T-helper 9 cell (primary cell): Measurements from ENCODE around the gene WFS1.

Experiments
- DNase-seq: peaks from one replicate; pipeline ENCODE4 v3.0.0-alpha.2; 2020

Gene WFS1

DNA sequence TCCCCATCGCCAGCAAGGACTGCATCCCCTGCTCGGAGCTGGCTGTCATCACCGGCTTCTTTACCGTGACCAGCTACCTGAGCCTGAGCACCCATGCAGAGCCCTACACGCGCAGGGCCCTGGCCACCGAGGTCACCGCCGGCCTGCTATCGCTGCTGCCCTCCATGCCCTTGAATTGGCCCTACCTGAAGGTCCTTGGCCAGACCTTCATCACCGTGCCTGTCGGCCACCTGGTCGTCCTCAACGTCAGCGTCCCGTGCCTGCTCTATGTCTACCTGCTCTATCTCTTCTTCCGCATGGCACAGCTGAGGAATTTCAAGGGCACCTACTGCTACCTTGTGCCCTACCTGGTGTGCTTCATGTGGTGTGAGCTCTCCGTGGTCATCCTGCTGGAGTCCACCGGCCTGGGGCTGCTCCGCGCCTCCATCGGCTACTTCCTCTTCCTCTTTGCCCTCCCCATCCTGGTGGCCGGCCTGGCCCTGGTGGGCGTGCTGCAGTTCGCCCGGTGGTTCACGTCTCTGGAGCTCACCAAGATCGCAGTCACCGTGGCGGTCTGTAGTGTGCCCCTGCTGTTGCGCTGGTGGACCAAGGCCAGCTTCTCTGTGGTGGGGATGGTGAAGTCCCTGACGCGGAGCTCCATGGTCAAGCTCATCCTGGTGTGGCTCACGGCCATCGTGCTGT, 31.5 kb downstream of the WFS1 start:
- DNase-seq: no peak

DNA sequence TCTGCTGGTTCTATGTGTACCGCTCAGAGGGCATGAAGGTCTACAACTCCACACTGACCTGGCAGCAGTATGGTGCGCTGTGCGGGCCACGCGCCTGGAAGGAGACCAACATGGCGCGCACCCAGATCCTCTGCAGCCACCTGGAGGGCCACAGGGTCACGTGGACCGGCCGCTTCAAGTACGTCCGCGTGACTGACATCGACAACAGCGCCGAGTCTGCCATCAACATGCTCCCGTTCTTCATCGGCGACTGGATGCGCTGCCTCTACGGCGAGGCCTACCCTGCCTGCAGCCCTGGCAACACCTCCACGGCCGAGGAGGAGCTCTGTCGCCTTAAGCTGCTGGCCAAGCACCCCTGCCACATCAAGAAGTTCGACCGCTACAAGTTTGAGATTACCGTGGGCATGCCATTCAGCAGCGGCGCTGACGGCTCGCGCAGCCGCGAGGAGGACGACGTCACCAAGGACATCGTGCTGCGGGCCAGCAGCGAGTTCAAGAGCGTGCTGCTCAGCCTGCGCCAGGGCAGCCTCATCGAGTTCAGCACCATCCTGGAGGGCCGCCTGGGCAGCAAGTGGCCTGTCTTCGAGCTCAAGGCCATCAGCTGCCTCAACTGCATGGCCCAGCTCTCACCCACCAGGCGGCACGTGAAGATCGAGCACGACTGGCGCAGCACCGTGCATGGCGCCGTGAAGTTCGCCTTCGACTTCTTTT, 32.2 kb downstream of the WFS1 start:
- no peak for DNase-seq

DNA sequence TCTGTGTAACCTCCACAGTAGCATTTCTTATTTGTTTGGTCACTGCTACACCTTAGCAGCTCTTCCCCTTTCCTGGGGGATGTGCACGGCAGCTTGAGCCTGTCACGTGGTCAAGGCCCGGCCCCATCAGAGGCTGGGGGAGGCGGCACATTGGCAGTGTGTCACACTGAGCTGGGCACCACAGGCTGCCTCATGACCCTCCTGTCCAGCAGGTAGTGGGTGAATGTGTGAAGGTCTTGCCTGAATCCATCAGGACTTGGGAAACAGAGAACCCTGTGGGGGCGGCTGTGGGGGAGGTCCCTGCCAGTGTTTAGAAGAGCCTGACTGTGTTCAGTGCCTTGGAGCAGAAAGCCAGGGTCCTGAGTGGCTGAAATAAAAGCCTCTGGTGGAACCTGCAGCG, 33.2 kb downstream of the WFS1 start:
- no peak for DNase-seq

DNA sequence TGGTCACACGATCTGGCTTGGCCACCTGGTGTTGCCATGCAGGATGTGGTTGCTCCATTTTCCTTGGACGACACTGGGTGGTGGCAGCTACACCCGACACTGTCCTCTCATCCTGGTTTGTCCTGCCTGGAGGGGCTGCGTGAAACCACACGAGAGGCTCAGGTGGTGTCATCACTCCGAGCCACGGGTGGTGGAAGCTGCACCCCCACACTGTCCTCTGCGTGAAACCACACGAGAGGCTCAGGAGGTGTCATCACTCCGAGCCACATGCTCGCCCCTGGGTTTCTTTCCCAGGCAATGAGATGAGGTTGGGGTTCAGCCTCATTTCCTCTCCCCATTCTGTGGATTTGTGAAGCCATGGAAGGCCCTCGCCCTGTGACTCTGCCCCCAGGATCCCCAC, 34.3 kb downstream of the WFS1 start:
- no peak for DNase-seq

DNA sequence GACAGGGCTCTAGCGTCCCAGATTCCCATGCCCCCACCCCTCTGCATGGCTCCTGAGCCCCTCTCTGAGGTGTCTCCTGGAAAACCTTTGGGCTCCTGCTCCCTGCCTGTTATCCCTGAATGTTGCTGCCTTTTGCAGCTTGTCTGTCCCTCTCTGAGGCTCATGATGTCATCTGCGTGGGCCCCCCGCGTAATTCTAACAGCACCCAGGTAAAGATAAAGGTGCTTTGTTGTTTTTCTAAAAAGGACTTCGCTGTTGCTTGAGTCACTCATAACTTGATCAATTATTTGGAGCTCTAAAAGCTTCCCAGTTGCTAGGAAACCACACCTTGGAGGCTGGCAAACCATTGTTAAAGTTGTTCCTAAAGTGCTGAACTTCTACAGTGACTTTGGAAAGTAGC, 36.6 kb downstream of the WFS1 start:
- no peak for DNase-seq

DNA sequence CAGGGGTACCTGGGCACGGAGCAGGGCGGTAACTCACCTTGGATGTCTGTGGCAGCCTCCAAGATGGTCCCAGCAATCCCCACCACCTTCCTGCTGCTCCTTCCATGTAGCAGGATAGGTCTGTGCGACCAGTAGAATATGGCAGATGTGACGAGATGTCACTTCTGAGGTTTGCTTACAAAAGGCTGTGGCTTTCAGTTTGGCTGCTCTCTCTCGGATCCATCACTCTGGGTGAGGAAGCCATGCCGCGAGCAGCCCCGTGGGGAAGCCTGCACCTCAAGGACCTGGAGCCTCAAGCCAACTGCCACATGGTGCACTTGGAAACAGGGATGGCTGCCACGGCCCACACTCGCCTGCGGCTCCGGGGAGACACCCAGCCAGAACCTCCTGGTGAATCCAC, 37.6 kb downstream of the WFS1 start:
- DNase-seq: no peak

DNA sequence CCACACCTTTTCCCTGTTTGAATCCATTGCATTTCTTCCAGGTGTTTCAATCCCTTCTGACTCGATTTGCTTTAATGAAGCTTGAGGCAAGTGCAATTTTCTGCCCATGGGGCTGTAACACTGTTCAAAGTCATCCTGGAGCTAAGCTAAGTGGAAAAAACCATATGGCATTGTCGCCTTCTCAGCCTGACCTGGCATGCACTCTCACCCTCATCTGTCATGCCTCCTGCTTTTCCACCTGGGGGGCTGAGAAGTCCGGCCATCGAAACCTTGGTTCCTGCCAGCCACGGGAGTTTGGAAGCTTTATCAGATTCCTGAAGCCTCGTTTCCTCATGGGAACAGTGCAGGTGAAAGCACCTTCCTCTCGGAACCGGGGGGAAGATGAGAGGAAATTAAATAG, 38.2 kb downstream of the WFS1 start:
- no peak for DNase-seq

DNA sequence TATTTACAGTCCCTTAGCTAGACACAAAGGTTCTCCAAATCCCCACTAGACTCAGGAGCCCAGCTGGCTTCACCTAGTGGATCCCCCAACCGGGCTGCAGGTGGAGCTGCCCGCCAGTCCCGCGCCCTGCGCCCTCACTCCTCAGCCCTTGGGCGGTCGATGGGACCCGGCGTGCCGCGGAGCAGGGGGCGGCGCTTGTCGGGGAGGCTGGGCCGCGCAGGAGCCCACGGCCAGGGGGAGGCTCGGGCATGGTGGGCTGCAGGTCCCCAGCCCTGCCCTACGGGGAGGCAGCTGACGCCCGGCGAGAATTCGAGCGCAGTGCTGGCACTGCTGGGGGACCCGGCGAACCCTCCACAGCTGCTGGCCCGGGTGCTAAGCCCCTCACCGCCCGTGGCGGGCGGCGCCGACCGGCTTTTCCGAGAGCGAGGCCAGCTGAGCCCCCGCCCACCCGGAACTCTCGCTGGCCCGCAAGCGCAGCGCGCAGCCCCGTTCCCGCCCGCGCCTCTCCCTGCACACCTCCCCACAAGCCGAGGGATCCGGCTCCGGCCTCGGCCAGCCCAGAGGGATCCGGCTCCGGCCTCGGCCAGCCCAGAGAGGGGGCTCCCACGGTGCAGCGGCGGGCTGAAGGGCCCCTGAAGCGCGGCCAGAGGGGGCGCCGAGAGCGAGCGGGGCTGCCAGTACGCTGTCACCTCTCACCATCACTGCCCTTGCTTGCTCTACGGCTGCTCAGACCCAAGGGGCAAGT, 39.4 kb downstream of the WFS1 start:
- DNase-seq: no peak

DNA sequence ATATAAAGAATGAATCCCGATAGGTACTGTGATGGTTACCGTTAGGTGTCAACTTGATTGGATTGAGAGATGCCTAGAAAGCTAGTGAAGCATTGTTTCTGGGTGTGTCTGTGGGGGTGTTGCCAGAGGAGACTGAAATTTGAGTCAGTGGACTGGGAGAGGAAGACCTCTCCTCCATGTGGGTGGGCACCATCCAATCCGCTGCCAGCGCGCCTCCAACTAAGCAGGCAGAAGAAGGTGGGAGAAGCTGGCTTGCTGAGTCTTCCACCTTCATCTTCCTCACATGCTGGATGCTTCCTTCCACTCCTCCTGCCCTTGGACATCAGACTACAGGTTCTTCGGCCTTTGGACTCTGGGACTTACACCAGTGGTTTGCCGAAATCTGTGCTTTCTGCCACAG, 40.1 kb downstream of the WFS1 start:
- DNase-seq: no peak

DNA sequence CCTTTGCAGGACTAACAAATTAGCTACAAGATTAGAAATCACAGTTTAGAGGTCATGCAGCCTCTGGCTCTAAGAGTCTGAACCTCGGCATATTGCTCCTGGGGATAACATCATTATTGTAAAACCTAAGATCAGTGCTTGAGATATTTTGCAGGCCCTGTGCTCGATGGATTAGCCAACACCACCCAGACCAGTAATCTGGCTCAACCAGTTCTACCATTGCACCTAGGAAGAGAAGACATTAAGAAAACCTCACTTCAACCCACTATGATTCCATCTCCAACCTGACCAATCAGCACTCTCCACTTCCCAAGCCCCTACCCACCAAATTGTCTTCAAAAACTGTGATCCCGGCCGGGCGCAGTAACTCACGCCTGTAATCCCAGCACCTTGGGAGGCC, 43.6 kb downstream of the WFS1 start:
- DNase-seq: no peak

DNA sequence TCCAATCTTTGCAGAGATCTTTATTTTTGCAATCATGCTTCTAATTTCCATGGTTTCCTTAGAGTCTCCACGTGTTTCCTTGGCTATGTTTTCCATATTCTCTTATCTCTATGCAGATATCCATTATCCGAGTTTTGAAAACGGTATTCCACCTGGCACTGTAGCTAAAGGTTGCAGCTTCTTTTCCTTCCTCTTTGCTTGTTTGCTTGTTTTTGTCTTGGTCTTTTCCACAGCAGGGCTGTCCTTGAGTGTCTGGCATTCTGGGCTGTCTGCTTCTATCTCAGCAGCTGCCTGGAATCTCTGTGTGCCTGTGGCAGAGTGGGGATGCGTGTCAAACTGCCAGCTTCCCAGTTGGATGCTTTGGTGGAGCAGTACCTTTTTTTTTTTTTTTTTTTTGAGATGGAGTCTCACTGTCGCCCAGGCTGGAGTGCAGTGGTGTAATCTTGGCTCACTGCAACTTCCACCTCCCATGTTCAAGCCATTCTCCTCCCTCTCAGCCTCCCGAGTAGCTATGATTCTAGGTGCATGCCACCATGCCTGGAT, 46.9 kb downstream of the WFS1 start:
- no peak for DNase-seq

DNA sequence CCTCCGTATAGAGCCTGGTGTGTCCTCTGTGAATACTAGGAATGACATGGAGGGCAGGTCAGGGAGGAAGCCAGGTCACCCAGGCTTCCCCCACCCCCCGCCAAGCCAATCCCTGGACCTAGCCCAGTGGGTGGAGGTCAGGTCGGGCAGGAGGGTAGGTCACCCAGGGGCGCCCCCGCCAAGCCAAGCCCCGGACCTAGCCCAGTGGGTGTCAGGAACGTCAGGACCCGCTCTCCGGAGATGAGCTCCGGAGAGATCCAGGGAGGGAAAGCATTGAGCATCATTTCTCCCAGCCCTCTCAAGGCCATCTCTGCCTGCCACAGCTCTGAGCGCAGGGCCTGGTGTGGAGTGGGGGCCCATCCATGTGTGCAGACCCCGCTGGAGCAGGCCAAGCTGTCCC, 48.6 kb downstream of the WFS1 start:
- no peak for DNase-seq

DNA sequence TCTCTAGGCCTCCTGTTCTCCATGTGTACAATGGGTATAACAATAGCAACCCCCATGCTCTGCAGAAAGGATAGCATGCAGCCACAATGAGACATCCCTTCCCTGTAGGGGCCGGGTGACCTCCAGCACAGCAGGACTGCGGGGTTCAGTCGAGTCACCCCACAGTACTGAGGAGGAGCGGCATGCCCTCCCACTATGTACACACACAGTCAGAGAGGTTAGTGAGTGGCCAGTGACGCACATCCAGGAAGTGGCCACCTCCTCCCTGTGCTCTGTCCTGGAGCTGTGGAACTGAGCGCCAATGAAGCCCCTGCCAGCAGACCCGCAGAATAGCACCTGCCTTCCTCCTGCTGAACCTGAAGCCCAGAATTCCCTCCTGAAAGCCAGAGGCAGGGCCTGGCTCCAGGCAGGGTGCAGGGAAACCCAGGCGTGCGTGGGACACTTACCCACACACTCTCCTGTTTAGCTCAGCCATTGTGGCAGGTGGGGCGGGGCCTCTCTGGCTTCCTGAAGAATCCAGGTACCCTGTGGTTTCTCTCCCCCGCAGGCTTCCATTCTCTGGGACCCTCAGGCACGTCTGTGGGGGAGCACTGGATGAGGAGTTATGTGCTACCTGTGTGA, 50.0 kb downstream of the WFS1 start:
- DNase-seq: no peak

DNA sequence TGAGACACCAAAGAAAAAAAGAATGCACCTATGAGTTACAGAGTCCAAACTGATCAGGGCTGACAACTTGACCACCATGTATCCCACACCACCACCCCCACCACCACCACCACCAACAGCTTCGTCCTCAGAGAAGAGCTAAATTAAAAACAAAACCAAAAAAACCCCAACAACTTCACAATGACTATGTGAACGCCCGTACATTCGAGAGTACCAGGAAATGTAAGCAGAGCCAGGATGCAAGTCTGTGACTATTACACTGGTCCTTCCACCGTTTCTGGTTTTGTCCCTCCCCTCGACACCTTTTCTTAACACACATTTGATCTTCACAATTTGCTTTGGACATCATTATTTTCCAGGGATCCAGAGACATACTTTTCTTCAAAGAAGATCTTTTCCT, 51.0 kb downstream of the WFS1 start:
- no peak for DNase-seq

DNA sequence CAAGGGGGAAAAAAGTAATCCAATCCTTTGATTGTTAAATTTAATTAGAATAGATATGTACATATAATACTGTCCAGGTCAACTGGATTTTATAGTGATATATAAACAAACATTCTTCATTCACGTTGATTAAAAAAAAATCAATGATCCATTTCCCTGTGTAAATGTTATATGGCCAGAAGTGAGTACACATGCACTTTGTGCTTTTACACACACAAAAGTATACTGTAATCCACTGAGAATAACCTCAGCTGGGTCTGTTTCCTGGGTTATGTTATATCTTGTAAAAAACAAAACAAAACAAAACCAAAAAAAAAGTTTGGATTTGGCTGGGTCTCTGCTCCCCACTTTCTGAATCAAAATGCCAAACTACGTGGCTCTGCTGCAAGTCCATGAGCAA, 51.7 kb downstream of the WFS1 start:
- no peak for DNase-seq

DNA sequence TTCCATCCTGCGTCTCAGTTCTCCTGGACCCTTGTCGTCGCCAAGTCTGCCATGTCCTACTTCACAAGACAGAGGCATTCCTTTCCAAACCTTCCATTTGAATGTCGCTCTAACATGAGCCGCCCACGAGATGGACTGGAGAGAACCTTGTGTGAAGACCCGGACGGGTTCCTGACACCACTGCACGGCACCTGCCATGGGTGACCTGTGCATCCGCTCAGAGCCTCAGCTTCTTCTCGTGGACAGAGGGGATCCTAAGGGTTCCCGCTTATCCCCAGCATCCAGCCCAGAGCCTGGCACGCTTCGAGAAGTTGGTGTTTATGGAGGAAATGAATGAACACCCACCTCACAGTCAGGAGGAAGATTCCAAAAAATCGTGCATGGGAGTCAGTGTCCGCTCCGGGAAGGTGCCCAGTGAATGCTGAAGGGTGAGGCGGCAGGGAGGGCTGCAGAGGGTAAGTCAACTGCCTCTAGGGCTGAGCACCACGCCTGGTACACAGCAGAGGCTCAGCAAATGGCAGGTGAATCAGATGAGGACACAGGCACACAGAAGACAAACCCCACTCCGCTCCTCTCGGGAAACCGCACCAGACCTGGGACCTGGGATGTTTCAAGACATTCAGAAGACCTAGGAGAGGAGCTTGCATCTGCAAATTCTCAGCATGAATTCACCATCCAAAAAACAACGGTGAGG, 52.6 kb downstream of the WFS1 start:
- no peak for DNase-seq

DNA sequence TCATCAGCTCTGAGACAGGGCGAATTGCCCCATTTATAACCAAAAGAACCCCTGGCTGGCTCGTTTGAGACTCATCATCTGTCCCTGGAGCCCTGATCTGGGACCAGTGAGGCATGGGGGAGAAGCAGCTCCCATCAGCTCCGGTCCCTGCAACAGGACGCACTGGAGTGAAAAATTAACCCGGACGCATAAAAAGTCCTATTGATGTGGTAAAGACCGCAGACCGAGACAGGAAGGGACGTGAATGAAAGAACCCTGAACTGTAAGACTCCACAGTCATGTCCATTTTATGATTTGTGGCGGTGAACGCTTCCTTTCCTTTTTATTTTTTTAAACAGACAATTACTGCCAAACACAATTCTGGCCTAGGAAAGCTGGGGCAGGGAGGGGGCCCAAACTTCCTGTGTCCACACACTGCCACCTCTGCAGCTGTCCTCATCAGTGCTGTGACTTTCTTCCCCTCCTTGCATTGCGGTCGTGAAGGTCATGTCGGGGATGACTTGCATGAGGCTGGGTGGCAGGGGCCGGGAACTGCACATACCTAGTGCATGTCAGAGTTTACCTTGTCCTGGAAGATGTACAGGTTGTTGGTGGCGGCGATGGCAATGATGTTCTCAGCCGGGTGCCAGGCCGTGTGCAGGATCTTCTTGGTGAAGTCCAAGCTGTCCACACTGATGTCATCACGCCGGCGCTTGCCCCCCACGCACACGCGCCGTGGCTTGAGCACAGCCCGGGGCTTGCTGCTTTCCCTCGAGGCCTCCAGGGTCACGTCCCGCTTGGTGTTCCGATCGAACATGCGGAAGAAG, 53.3 kb downstream of the WFS1 start:
- no peak for DNase-seq

DNA sequence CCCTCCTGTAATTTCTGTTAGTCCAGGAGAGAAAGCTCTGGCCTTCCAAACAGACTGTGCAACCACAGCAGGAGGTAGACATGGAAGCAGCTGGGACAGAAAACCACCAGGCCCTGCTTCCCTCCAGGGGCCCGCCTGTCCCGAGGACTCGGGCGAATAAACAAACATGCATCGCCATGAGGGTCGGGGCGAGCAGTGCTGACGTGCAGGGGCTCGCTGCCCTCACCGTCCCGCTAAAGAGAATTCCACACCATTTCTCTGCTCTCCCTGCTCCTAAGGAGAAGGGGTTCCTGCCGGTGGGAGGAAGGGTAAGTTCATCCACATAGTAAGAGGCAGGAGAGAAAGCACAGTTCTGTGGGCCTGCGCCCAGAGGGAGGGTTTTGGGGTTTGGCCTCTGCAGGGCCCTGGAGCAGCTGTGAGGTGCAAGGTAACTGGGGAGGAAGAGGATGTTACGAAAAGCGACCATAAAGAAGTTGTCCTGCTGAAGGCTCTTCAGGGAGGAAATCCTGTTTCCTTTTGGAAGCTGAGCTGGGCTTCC, 54.9 kb downstream of the WFS1 start:
- DNase-seq: no peak

DNA sequence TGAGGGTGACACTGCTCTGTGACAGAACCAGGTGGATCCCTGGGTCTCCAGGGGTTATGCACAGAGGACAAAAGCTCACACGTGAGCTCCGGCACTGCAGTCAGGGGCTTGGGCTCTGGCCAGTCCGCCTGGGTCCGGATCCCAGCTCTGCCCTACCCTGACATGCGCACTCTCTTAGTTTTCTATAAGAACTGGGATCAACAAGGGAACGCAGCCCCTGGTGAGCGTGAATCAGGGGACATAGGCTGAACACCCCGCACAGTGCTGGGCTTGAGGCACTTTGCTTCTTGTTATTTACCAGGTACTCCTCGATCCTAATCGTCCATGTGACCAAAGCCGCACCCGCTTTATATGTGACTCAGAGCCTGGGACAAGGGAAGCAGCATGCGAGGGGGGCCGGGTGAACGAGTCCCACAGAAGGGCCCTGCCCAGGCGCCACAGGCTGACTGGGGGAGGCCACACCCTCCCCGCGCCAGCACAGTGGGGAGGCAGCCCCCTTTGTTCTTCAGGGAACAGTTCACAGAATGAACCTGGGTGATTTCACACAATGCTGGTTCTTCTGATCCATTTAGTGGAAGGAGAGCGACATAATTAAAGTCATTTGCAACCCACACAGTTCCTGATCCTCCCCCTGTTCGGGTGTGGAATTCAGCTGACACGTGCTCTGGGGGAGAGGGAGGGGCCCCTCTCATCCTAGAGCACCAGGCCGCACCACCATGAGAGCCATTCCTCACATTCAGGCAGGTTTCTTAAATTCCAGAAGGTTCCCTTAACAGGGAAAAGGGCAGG, 55.5 kb downstream of the WFS1 start:
- no peak for DNase-seq

DNA sequence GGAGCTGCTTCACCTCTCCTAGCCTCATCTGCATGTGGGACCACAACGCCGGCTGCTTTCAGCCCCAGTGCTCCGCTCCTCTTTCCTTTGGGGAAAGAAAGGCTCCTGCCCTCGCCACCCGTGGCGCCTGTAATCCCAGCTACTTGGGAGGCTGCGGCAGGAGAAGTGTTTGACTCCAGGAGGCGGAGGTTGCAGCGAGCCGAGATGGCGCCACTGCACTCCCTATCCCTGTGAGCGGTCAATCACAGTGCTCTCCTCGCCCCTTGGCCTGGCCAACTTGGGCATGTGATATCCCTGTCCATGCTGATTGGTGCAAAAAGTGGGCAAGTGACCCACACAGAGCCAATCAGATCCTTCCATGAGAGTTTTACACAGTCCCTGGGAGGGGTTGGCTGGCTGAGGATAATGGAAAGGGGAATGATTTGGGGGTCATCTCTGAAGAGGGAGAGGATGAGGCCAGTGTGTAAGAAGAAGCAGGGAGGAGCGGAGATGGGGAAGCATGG, 56.2 kb downstream of the WFS1 start:
- DNase-seq: no peak
